GM18505 (cell line): ENCODE measurements around the gene KIF22.
"Not testable (repeated sequence)": the region's sequence is repeated elsewhere in the genome, so short reads cannot be mapped to it uniquely, and the experiment has no call there.

Experiments used
- ATAC-seq: cut with Tn5 transposase; IDR thresholded peaks from one replicate; pipeline ENCODE4 v1.9.1; 2021; ENCODE audit not compliant: unreplicated experiment
- POLR2A ChIP-seq: IDR thresholded peaks from 4 replicates; pipeline ENCODE4 v1.6.1; 2011; ENCODE audit warnings: borderline replicate concordance; ENCODE audit not compliant: insufficient read depth, insufficient read length; ENCODE audit errors: extremely low read depth

Gene KIF22

GRCh38 chr16:29777576-29778350 lies 12.8 kb upstream of the KIF22 start, which contains the start of gene ZG16:
Gene ZG16, plus strand, starts transcription at chr16:29778256. Its CDS starts 1,011 bp downstream, at chr16:29779267.
- no peak for ATAC-seq
- no peak for TF ChIP-seq POLR2A

GRCh38 chr16:29779474-29779873 lies 11.1 kb upstream of the KIF22 start:
- no peak for ATAC-seq
- no peak for TF ChIP-seq POLR2A

- not testable (repeated sequence) for ATAC-seq
Measured at GRCh38 chr16:29783094-29783953, 7.2 kb upstream of the KIF22 start.

- ATAC-seq = no peak
- TF ChIP-seq POLR2A = no peak
Measured at GRCh38 chr16:29784157-29784556, 6.4 kb upstream of the KIF22 start.

DNA sequence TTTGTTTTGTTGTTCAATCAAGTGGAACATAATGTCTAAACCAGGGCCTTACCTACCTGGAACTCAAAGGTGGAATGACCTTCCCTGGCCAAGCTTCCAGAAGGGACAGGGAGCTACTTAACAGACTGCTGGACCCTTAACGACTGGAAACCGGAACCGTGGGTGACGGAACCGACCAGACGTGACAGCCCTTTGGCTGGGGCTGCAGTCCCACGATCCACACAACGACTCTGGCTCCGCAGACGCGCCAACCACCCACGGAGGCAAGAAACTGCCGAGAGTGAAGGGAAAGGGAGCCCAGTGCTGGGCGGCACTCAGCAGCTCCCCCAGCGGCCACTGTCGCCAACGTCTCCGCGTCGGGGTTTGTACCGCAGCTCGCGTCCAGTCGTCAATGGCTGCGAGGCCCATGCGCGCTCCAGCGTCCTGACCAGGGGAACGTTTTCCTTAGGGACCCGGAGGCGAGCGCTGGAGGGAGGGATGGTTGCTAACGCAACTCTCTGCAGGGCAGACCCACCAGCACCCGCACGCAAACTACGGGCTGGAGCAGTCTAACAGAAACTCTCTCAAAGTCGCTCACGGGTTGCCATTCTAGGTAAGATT lies 5.5 kb upstream of the KIF22 start:
- TF ChIP-seq POLR2A = no peak
- ATAC-seq = no peak

GRCh38 chr16:29787155-29787554 lies 3.4 kb upstream of the KIF22 start:
- not testable (repeated sequence) for ATAC-seq

DNA sequence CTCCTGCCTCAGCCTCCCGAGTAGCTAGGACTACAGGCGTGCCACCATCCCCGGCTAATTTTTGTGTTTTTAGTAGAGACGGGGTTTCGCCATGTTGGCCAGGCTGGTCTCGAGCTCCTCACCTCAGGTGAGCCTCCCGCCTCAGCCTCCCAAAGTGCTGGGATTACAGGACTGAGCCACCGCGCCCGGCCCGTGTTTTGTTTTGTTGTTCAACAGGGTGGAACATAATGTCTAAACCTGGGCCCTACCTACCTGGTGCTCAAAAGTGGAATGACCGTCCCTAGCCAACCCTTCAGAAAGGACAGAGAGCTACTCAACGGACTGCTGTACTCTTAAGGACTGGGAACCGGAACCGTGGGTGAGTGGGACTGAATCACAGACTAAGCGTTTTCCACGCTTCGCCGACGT lies 772 bp upstream of the KIF22 start:
- no peak for ATAC-seq
- TF ChIP-seq POLR2A = no peak

DNA sequence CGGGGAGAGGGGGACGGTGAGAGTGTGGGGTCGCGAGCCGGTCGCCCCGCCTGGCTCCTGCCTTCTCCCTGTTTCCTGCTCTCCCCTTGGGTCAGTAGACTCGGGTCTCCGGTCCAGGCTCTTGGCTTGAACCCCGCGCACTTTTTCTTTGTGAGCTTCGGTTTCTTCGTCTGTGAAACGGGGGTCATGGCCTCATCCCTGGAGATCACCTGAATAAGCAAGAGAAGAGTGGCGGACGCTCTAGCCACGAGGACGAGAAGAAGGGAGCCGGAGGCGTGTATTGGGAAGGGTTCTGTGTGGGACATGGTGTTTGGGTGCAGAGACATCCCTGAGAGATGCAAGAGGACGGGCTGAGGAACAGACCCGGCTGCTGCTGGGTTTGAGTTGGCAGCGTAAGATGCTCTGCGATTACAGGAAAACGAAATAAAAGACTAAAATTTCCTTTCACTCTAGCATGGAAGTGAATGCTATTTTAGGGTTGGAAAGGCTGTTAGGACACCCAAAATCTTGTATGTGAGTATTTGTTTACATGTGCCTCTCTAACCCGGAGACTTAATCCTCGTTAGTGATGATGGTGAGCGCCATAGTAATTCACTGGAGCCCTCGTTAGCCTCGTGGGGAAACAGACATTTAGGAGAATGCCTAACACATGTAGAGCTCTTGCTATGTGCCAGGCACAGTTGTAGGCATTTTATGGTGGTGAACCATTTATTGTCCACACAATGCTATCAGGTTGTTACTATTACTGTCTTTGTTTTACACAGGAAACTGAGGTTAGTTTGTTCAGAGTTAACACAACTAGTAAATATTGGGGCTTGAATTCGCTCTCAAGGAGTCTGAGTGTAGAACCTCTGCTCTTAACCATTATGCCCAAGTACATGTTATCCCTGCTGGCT lies 646 bp downstream of the KIF22 start:
- no peak for ATAC-seq
- TF ChIP-seq POLR2A = no peak

DNA sequence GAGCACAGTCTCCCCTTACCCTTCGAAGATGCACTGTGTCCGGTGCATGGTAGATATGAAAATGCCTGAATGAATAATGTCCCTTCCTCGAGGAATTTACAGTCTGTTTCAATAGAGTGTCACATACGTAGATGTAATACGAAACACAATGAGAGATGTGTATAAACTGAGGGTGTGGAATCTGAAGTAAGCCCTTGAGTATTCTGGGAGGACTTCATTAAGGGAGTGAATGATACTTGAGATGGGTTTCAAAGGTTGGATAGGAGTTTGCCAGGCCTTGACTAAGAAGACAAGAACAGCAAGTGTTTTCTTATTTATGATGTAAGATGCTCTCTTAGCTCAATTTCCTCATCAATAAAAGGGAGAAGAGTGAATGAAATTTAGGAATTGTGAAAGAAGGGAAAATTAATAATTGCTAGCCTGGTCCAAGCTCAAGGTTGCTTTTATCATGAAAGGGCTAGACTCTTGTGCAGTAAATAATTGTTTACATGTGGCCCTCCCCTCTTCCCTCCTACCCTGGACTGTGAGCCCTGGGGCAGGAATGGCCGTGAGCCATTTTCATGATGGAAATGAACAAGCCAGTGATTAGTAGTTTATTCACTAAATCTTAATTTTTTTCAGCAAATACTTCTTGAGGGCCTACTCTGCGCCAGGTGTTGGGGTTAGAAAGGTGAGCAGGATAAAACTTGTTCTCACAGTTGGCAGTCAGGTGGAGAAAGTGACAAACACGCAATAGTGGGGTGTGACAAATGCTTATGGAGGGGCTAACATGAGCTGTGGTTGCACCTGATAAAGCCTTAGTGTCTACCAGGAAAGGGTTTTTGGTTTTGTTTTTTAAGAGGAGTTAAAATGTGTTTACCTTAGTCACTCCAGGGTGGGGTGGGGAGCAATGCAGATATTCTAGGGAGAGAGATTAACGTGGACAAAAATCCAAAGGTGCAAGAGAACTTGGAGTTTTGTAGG lies 1.6 kb downstream of the KIF22 start:
- no peak for ATAC-seq
- TF ChIP-seq POLR2A = no peak

DNA sequence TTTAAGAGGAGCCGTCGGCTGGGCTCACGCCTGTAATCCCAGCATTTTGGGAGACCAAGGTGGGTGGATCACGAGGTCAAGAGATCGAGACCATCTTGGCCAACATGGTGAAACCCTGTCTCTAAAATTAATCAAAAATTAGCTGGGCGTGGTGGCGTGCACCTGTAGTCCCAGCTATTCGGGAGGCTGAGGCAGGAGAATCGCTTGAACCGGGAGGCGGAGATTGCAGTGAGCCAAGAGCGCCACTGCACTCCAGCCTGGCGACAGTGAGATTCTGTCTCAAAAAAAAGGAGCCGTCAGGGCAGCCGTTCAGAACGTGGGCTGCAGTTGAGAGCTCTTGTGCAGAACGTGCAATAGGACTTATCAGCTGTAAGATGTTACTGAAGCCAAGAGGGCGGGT lies 2.6 kb downstream of the KIF22 start:
- not testable (repeated sequence) for ATAC-seq

DNA sequence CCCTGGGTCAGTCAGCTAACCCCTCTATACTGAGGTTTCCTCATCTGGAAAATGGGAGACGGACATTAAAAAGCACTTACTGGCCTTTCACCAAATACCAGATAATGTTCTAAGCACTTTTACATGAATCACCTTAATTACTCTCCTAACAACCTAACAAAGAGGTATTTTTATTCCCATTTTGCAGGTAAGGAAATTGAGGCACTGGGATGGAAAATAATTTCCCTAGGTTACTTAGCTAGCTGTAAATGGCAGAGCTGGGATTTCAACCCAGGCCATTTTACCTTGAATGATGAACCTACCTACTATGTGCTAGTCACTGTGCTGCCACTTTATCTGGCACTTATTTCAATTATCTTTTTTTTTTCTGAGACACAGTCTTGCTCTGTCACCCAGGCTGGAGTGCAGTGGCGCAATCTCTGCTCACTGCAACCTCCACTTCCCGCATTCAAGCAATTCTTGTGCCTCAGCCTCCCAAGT lies 3.7 kb downstream of the KIF22 start:
- no peak for ATAC-seq
- no peak for TF ChIP-seq POLR2A

- no peak for ATAC-seq
- TF ChIP-seq POLR2A = no peak
Measured at GRCh38 chr16:29802416-29802935, 11.9 kb downstream of the KIF22 start.
